IPS-11a (cell line): ENCODE data around the gene UQCR10.

ENCODE experiments used
- H3K4me3 ChIP-seq: one replicate; pipeline ENCODE4 v1.5.1; 2013; ENCODE audit warnings: low read depth, low read length, control low read depth

Gene UQCR10

DNA sequence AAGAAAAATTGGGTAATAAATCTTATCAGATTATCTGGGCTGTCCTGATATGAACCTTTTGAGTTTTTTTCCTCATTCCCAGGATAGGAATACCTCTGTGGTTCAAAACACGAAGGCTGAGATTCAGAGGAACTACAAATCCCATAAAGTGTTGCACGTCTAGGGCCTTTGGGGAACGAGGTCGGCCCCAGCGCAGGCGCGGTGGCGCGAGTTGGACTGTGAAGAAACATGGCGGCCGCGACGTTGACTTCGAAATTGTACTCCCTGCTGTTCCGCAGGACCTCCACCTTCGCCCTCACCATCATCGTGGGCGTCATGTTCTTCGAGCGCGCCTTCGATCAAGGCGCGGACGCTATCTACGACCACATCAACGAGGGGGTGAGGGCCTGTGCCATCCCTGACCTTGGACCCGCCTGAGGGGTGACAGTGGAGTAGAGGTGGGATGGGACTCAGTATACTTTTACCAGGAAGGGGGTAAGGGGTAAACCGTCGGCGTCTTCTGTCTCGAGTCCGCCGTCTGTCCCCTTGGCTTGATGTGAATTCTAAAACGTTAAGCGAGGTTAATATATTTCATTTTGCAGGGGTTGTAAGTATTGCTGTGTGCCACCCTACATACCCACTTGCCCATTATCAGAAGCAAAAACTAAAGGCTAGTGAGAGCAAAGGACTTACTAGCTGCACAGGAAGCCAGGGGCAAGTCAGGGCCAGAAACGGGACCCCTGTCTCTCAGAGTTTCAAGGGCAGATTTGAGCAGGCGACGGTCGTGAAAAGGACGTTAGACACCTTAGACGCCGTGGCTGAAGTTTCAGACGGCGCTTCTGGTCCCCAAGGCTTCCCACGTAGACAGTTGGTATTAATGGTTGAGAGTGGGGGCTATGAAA lies at the start of gene UQCR10:
UQCR10 (plus strand) TSS at position 199 of the 881 bp plus-strand sequence; CDS start at position 229, 30 bp downstream.
- H3K4me3 ChIP-seq, result peak within 1 kb of the TSS; percentile 91

DNA sequence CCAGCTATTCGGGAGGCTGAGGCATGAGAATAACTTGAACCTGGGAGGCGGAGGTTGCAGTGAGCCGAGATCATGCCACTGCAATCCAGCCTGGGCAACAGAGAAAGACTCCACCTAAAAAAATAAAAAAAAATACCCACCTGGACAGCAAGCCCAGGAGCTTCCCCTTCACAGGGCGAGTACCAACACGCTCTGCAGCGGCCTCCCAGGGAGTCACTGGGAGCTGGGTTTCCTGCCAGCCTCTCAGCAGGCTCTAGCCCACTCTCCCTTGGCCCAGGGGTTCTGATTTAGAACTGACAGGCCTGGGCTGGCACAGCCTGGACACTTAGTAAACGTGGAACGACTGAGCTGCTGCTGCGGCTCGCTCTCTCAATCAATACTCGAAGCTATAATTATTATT lies 49.4 kb upstream of the UQCR10 start:
- no peak overlapping the region for H3K4me3 ChIP-seq

DNA sequence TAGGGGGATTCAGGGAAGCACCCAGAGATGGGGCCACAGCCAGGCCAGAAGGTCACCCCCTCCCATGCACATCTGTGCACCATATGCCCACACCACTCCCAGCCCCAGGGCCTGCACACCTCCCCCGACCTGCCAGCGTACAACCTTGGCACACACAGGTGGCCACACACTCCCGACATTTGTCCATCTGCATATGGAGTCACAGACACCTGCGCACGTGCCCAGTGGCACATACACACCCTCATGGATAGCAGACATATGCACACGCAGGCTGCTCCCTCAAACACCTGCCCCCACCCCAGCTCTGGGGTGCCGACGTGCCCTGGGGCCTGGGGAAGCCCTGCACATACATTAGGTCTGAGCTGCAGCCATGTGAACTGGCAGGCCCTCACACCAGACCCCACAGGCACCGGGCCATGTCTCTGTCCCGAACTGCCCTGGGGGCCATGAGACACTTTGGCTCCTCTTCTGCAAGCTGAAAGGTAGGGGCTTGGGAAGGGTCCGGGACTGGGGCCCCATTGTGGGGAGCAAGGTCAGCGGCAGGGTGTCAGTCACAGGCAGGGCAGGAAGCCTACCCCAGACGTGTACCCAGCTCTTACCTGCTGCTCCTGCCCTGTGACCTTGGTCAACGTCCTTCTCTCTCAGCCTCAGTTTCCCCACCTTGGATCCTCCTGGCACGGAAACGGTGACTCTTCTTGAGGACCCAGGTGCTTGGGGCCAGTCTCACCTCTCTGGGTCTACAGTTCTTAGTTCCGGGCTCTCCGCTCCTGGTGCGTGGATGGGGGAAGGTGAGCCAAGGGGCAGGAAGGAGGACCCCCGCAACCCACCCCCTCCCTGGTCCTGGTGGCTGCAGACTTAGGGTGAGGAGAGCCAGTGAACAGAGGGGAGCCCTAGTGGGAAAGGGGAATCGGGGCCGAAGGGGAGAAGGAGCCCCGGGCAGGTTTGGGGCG lies 47.9 kb upstream of the UQCR10 start:
- H3K4me3 ChIP-seq, result no peak overlapping the region

DNA sequence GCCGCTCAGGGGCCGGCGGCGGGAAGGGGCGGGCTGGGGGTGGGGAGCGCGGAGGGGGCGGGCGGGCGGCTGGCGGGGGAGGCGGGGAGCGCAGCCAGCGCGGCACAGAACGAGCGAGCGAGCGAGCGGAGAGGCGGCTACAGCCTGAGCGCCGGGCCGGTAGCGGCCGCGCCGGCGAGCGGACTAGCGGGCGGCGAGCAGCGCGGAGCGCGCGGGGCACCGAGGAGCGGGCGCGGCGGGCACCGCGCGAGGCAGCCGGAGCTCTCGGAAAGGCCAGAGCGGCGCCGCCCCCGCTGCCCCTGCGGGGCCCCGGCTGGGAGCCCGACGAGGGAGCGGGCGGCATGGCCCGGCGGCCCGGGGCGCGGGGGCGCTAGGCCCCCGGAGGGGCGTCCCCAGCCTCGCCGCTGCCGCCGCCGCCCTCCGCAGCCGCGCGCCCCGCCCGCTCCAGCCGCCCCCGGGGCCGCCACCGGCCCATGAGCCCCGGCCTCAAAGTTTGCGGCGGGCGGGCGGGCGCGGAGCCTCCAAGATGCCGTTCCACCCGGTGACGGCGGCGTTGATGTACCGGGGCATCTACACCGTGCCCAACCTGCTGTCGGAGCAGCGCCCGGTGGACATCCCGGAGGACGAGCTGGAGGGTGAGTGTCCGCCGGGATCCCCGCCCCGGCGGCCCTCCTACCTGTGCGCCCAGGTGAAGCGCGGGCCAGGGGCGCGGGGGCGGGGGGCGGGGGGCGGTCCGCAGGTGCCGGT lies 47.1 kb upstream of the UQCR10 start, which contains the start of gene CABP7:
CABP7 (plus strand) TSS at position 105 of the 747 bp plus-strand sequence; CDS start at position 527, 422 bp downstream.
- H3K4me3 ChIP-seq, result peak within 1 kb of the TSS; percentile 24

GRCh38 chr22:29720811-29721323 lies 46.3 kb upstream of the UQCR10 start:
- H3K4me3 ChIP-seq, result peak overlapping the region; percentile 24

- no peak overlapping the region for H3K4me3 ChIP-seq
These were observed 45.0 kb upstream of the UQCR10 start for GRCh38 chr22:29722151-29722550.

DNA sequence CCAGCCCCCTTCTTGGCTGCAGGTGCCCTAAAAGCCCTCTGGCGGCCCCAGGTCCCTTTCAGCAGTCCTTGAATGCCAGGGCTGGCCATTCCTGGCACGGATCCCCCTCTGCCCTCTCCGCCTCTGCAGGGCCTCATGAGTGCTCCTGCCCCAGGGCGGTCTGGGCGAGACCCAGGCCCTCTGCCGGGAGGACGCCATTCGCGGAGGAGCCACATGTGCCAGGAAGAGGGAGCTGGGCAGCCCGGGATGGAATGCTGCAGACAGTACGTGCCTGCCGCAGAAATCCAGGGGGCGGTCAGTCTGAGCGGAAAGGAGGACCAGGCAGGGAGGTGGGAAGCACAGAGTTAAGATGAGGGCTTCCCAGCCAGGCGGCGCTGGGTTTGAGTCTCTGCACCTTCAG lies 44.6 kb upstream of the UQCR10 start:
- no peak overlapping the region for H3K4me3 ChIP-seq

DNA sequence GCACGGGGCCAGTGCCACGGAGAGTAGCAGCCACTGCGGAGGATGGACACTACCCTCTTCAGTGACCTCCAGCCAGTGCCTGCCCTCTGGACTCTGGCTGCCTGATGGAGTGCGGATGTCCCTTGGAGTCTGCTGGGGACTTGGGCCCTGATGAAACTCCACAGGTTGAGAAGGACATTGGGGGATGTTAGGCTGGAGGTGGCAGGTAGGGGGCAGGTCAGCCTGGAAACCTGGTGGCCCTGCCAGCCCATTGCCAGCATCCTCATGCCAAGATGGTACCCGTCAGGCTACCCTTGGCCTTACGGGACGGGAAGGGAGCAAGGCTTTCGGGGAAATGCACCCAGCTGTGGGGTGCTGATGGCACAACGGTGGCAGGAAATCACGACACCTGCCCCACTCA lies 43.4 kb upstream of the UQCR10 start:
- H3K4me3 ChIP-seq, result no peak overlapping the region

GRCh38 chr22:29724843-29725242 lies 42.3 kb upstream of the UQCR10 start:
- no peak overlapping the region for H3K4me3 ChIP-seq

DNA sequence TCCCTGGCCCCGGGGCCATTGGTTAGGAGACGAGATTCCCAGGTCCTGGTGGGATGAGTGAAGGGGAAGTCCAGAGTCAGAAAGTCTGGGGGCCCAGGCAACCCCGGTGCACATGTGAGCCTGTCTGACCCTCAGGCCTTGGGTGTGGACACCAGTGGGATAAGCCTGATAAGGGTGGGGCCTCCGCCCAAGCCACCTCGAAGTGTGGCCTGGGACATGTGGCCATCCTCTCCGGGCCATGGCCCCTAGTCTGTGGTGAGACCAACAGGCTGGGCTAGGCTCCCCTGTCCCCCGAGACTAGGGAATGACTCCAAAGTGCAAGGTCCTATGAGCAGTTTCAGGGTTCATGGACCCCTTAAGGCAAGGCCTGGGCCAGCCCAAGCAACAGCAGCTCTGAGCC lies 41.1 kb upstream of the UQCR10 start:
- no peak overlapping the region for H3K4me3 ChIP-seq

DNA sequence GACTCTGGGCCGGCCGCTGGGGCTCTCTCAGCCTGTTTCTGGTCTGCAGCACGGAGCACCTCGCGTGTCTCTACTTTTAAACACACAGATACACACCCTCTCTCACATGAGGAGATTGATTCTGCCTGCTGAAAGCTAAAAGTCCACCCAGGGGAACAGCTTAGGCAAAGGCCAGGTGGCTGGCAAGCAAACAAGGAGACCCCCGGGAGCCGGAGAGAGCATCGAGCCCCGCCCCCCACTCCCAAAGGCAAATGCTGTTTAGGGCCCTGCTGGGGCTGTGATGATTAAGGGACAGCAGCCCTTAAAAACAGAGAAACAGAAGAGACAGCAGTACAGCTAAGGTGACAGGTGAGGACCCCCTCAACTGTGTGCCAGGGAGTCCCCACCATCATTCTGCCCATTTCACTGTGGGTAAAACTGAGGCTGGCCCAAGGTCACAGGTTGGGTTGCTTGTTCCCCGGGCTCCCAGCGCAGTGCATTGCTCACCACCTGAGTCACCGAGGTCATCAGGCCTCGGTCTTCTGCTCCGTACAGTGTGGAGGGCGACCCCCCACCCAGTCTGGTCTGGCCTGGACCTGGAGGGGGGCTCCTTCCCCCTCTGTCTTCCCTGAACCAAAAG lies 40.5 kb upstream of the UQCR10 start:
- H3K4me3 ChIP-seq, result no peak overlapping the region

DNA sequence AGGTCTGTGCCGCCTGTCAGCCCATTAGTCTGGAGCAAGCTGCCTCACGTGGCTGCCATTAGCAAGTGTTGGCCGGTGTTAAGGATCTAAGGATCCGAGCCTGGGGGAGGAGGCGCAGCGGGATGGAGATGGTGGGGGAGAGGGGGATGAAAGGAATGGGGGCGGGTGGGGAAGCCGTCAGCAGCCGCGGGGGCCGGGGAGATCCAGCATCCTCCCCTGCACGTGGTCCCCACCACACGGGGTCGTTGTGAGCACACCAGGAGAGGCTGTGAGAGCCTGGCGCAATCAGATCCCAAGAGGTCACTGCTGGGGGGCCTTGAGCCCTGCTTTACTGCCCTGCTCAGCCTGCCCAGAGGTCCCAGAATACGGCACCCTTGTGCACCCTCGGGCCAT lies 40.0 kb upstream of the UQCR10 start:
- H3K4me3 ChIP-seq, result no peak overlapping the region

- no peak overlapping the region for H3K4me3 ChIP-seq
These were observed 38.0 kb upstream of the UQCR10 start for GRCh38 chr22:29729161-29729560.

- H3K4me3 ChIP-seq, result no peak overlapping the region
These were observed 35.9 kb upstream of the UQCR10 start for GRCh38 chr22:29731058-29731850.

DNA sequence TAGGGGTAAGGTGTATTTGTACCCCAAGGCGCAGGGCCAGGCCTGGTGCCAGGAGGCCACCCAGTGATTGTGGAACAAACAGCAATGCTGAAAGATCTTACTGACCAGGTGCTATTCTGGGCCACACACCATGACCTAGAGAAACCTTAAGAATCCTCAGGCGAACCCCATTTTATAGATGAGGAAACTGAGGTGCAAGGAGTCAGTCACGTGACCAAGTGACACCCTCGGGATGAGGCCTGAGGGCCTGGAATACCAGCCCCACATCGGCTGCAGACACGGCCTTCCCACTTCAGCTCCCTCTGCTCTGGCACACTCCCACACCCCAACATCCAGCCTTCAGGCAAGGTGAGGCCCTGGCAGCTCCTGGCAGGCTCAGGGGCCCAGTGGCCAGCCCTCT lies 34.3 kb upstream of the UQCR10 start:
- no peak overlapping the region for H3K4me3 ChIP-seq

DNA sequence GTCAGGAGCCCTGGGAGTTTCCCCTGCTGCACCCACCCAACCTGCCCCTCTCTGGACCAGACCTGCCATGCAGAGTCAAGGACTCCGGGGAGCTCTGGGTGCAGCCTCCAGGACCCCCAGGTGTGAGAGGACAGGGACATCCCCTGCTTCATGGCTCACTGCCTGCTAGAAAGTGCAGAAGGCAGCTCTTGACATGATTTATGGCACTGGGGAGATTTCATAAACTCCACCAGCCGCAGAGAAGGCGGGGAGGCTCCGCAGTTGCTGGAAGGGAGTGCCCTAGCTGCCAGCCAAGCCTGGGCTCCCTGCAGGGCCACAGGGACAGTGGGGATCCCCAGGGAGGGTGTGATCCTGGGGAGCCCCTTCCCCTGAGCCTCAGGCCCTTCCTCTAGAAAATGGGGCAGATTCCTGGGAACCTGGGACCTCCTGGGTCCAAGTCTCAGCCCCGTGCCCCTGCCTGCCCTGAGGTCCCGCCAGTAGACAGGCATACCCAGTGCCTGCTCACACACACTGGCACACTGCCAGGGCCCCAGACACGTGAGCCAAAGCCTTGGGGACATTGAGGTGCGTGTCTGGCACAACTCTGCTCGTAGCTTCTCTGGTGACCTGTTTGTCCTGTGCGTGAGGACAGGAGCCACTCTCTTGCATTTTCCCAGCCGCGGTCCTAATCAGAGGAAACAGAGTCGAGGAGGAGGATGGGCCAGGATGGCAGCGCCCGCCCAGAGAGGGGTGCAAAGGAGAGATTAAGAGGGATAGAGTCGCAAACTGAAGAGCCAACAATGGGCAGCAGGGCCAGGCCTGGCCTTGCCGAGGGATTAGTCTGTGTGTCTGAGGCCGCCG lies 33.6 kb upstream of the UQCR10 start:
- no peak overlapping the region for H3K4me3 ChIP-seq

GRCh38 chr22:29734406-29734805 lies 32.8 kb upstream of the UQCR10 start:
- H3K4me3 ChIP-seq, result no peak overlapping the region

GRCh38 chr22:29734838-29735237 lies 32.3 kb upstream of the UQCR10 start:
- H3K4me3 ChIP-seq, result no peak overlapping the region

GRCh38 chr22:29735416-29735815 lies 31.8 kb upstream of the UQCR10 start:
- H3K4me3 ChIP-seq, result no peak overlapping the region
